Fibroblast of lung (primary cell): ENCODE results near the gene ANGPTL2.

Experiments used
- CTCF ChIP-seq, 2 donors: IDR thresholded peaks in 1 of 2; conservative IDR thresholded peaks in 1 of 2; 1 replicate in 1 of 2; 2 replicates in 1 of 2; pipeline ENCODE4 v1.5.1; 2011 to 2012; ENCODE audit warnings: low read length in 2 of 2, control low read depth in 1 of 2, inconsistent platforms in 1 of 2, low read depth in 1 of 2, mild to moderate bottlenecking in 1 of 2
- EZH2 ChIP-seq: IDR thresholded peaks from 2 replicates; pipeline ENCODE4 v1.5.1; 2012; ENCODE audit warnings: low read length, control low read depth, mild to moderate bottlenecking; ENCODE audit errors: missing control alignments

- TF ChIP-seq CTCF (conservative IDR thresholded peaks at IDR 0.05 in 1 of 2, IDR thresholded peaks at IDR 0.05 in 1 of 2; ENCODE audit: low read depth in 1 of 2, low read length in 2 of 2) (no peak), EZH2 (no peak)
These were observed 5.5 kb downstream of the ANGPTL2 start for GRCh38 chr9:127116957-127117356.
